HG03442 (cell line): Measurements from ENCODE around the gene TFR2.

Experiments used
- ATAC-seq: cut with Tn5 transposase; IDR thresholded peaks from one replicate; pipeline ENCODE4 v1.9.1; 2021; ENCODE audit warnings: mild to moderate bottlenecking, moderate library complexity; ENCODE audit not compliant: unreplicated experiment

The TFR2 gene

DNA sequence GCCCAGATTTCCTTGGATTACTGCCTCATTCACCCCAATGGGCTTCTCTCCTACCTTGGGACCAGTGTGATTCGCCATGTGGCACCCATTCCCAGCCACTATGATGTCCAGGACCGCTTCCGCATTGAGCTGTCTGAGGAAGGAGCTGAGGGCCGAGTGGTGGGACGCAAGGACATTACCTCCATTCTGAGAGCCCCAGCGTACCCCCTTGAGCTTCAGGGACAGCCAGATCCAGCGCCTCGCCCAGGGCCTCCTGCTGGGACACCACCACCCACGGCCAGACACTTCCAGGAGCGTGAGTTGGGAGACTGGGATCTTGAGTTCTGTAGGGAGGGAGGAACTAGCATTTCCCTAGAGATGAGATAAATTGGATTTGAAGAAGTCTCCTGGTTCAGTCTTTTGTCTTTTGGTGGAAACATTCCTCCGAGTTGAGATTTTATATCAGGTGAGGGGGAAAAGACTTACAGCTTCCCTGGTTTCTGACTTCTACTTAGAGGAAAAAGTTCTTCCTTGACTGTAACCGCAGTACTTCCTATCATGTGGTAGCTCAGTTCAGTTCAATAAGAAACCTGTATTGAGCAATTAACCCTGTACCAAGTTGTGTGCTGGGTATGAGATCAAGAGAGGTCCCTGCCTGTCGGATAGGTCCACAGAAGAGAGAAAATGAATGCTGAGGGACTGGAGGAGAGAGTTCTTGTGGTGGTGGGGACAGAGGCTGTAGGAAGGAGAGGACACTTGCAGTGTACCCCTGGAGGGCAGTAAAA, 27.8 kb downstream of the TFR2 start:
- no peak for ATAC-seq

- no peak for ATAC-seq
Observed at GRCh38 chr7:100612730-100613390, 28.5 kb downstream of the TFR2 start.

DNA sequence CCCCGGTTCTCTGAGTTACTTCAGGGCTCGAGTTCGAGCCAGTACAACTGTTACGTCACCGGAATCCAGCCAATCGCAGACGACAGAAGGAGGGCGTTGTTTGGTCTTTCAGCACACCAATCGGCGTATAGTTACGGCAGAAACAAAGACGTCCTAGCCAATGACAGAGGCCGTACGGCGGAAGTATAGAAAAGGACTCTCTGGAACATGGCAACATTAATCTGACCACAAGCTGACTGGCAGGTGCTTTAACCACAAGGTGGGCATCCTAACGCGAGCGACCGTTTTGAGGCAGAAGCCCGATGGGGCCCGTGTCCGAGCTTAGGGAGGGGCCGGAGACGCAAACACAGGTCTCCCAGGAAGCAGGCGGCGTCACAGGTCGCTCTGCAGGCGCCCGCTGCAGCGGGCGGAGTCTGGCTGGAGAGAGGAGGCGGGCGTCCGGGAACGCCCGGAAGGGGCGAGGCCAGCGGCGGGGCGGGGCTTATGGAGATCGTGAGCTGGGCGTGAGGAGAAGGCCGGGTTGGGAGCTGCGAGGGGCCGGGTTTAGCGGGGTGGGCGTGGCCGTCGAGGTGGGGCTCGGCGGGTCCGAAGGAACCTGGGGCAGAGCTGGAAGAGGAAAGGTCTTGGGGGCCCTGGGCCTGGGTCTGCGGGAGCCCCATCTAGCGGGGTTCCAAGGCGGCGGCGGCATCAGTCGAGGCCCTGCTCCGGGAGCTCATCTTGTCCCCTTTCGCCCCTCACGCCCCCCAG, 29.2 kb downstream of the TFR2 start, which contains the start of gene MOSPD3:
TSS of gene MOSPD3 (plus strand) at position 558 of the 747 bp plus-strand sequence. CDS start 252 bp downstream, outside the sequence.
- peak; percentile 90 for ATAC-seq

DNA sequence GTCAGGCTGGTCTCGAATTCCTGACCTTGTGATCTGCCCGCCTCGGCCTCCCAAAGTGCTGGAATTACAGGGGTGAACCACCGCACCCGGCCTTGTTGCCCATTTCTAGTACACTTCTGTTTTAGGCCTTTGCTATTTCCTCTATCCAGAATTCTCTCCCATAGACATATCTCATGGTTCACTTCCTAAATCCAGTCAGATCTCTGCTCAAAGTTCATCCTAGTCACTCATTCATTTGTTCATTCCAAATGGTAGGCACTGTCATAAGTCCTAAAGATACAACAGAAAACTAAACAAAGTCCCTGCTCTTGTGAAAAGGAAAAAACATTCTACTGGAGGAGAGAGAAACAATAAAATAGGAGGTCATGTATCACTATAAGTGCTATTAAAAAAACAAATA, 31.4 kb downstream of the TFR2 start:
- no peak for ATAC-seq

DNA sequence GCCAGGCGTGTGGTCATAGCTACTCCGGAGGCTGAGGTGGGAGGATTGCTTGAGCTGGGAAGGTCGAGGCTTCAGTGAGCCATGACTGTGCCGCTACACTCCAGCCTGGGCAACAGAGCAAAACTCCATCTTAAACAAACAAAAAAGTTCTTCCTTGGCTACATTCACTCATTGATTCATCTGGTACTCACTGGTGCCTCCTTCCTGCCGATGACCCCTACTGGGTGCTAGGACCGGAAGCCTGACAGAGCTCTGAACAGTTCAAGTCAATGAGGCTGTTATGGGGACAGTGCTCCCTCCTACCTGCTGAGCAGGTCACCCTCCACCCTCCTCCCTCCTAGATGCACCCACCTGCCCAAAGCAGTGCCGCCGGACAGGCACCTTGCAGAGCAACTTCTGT, 34.2 kb downstream of the TFR2 start:
- no peak for ATAC-seq

GRCh38 chr7:100606313-100606712, 35.0 kb downstream of the TFR2 start:
- no peak for ATAC-seq

GRCh38 chr7:100604976-100605911, 36.1 kb downstream of the TFR2 start:
- ATAC-seq, result no peak

DNA sequence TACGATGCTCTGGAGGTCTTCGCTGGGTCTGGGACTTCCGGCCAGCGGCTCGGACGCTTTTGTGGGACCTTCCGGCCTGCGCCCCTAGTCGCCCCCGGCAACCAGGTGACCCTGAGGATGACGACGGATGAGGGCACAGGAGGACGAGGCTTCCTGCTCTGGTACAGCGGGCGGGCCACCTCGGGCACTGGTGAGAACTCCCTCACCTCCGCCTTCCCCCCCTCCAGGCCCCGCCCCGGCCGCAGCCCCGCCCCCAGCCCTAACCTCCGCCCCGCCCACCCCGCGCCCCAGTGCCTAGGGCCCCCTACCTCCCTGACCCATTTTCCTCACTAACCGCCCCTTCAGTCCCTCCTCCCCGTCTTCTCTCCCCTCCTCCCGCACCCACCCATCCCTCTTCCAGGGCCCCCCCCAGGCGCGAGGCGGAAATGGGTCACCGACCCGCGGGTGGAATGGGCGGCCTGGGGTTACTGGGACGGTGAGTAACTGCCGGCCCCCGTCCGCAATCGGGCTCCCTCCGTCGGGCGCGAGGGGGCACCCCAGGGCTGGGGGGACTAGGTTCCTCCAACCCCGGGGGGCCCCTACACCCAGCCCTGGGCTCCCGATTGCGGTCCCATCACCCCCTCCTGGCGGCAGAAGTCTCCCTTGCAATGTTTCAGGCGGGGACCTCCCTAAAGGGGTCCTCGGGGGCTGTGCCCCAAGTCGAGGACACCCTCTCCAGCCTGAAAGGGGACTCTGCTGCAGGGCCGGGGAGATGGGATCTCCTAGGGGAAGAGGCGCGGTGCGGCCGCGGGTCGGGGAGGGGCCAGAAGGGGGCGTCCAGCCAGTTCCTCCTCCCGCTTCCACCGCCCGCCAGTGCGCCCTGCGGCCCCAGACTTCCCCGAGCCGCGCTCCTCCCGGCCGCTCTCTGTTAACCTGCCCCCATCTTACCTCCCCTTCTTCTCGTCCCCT, 37.0 kb downstream of the TFR2 start:
- peak; percentile 44 for ATAC-seq

- no peak for ATAC-seq
Observed at GRCh38 chr7:100603726-100604027, 37.7 kb downstream of the TFR2 start.

- no peak for ATAC-seq
Observed at GRCh38 chr7:100602889-100603725, 38.2 kb downstream of the TFR2 start.

DNA sequence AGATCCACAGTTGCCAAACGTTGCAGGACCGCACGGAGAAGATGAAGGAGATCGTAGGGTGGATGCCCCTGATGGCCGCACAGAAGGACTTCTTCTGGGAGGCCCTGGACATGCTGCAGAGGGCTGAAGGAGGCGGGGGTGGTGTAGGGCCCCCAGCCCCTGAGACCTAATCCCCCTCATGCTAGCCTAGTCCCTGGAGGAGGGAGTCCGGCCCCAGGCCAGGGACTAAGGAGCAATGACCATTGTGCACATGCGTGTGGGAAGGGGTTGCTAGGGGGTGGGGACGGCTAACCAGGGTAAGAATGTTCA, 40.7 kb downstream of the TFR2 start:
- no peak for ATAC-seq

GRCh38 chr7:100599911-100600729, 41.2 kb downstream of the TFR2 start:
- ATAC-seq, result no peak

- ATAC-seq, result no peak
Observed at GRCh38 chr7:100598425-100598824, 42.9 kb downstream of the TFR2 start.

DNA sequence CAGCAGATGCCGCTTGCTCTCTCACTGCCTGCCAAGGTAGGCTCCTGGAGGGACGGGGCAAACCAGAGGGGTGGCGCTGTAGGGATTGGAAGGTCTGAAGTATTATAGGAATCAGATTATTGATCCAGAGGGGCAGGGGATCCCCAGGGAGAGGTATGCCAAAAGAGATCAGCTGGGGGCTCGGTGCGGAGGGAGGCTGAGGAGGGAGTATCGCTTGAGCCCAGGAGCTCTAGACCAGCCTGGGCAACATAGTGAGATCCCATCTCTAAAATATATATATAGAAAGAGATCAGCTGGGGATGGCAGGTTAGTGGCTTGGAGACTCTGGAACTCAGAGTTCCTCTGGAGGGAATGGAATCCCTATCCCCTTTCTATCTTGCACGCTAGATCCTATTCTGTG, 46.2 kb downstream of the TFR2 start:
- no peak for ATAC-seq

DNA sequence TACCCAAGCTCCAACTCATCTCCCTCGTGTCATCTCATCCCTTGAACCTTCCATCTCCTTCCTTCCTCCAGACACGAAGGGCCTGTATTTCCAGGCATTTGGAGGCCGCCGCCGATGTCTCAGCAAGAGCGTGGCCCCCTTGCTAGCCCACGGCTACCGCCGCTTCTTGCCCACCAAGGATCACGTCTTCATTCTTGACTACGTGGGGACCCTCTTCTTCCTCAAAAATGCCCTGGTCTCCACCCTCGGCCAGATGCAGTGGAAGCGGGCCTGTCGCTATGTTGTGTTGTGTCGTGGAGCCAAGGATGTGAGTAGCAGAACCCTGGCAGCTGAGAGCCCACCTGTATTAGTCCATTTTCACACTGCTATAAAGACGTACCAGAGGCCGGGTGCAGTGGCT, 49.8 kb downstream of the TFR2 start:
- no peak for ATAC-seq

- no peak for ATAC-seq
Observed at GRCh38 chr7:100590077-100590737, 51.1 kb downstream of the TFR2 start.

GRCh38 chr7:100589341-100589947, 51.9 kb downstream of the TFR2 start:
- no peak for ATAC-seq
